Measurements from ENCODE around the gene ZDHHC8.

- TF ChIP-seq POLR2A (IDR thresholded peaks at IDR 0.05), result no peak
- TF ChIP-seq CTCF (IDR thresholded peaks at IDR 0.05), result no peak
These were observed 37.3 kb upstream of the ZDHHC8 start for GRCh38 chr22:20094197-20094807.
